Activated naive CD4-positive, alpha-beta T cell treated with anti-CD3 and anti-CD28 coated beads, Interleukin-2, amount 50 U/mL, for 16 hours (primary cell): ENCODE measurements around the gene SCGB1D2.
"Not testable (repeated sequence)": the region's sequence is repeated elsewhere in the genome, so short reads cannot be mapped to it uniquely, and the experiment has no call there.

Source experiments
- DNase-seq: peaks from one replicate; pipeline ENCODE4 v3.0.0-alpha.2; 2020

The SCGB1D2 gene, protein sequence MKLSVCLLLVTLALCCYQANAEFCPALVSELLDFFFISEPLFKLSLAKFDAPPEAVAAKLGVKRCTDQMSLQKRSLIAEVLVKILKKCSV

DNA sequence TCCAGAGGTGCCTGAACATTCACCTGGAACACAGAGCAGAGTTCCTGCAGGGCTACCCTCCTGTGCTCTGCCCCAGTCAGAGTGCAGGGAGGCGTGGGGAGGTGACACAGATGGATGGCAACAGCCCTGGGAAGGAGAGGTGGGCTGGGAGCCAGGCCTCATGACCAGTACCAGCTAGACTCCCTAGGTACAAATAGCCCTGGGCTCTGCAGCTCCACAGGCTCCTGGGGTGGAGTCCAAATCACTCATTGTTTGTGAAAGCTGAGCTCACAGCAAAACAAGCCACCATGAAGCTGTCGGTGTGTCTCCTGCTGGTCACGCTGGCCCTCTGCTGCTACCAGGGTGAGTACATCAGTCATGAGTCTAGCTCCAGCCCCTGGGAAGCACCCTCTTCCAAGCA is at the start of gene SCGB1D2:
TSS of gene SCGB1D2 (plus strand) at position 219 of the 400 bp plus-strand sequence. CDS start at position 288, 69 bp downstream.
- DNase-seq = no peak

DNA sequence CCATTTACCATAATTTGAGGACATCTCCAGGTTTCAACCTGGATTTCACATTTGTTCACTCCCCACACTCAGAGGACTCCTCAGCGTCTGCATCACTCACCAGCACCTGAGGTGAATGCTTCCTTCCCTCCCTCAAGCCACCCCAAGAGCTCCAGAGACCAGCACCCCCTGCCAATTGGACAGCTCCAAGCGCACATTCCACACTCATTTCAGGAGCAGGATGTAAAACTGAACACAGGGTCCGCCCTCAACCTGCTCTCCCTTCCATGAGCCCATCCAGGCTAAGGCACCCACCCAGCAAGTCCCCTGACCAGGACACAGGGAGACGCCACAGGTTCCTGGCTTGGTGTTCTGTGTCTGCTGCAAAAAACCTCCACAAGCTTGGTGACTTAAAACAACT is 48.1 kb upstream of the SCGB1D2 start:
- DNase-seq = no peak

DNA sequence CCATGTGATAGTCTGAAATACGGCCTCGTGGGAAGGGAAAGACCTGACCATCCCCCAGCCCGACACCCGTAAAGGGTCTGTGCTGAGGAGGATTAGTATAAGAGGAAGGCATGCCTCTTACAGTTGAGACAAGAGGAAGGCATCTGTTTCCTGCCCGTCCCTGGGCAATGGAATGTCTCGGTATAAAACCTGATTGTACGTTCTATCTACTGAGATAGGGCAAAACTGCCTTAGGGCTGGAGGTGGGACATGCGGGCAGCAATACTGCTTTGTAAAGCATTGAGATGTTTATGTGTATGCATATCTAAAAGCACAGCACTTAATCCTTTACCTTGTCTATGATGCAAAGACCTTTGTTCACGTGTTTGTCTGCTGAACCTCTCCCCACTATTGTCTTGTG is 47.0 kb upstream of the SCGB1D2 start:
- not testable (repeated sequence) for DNase-seq

DNA sequence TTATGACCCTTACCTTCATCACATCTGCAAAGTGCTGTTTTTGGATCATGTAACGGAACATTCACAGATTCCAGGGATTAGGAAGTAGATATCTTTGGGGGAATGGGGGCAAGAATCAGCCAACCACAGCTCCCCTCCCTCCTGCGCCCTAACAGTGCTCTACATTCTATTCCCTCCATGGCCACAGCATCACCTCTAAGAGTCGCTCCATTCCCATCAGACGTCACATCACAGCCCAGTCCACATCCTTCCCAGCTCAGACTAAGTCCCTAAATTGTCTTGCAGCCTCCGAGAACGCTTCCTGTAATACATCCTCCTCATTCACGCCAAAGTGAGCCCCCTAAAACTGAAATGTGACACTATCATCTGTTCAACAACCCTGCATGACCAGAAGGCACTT is 46.1 kb upstream of the SCGB1D2 start:
- no peak for DNase-seq

DNA sequence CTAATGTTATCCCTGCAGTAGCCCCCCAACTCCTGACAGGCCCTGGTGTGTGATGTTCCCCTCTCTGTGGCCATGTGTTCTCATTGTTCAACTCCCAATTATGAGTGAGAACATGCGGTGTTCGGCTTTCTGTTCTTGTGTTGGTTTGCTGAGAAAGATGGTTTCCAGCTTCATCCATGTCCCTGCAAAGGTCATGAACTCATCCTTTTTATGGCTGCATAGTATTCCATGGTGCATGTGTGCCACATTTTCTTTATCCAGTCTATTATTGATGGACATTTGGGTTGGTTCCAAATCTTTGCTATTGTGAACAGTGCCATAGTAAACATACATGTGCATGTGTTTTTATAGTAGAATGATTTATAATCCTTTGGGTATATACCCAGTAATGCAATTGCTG is 44.6 kb upstream of the SCGB1D2 start:
- DNase-seq = not testable (repeated sequence)

DNA sequence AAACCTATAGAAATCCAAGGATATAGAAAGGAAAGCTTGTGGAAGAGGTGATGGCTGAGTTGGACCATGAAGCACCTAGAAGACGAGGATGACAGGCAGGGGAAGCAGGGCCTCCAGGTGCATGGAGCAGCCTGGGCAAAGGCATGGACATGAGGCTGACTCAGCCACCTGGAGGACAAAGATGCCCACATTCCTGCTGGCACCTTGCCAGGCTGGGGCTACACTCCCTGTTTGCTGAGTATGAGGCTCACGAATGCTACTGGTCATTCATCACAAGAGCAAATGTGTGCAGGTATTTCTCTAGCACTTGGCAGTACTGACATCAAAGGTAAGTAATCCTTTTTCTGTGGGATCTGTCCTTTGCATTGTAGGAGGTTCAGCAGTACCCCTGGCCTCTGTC is 40.7 kb upstream of the SCGB1D2 start:
- DNase-seq = no peak

DNA sequence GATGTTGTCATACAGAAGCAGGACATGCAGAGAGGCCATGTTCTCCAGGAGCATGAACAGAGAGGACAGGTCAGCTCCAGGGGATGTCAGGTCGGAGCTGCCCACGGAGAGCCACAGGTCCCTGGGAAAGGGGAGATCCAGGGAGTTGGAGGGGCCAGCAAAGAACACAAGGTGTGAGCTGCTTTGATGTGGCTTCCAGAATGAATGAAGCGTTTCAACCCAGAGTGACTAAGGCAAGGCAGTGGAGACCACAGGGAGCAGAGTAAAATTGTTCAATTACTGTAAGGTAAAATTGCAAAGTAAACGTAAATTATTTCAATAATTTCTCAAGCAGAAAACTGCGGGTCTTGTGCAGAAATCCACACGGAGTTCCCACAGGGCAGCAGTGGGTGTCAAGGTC is 39.1 kb upstream of the SCGB1D2 start:
- no peak for DNase-seq

DNA sequence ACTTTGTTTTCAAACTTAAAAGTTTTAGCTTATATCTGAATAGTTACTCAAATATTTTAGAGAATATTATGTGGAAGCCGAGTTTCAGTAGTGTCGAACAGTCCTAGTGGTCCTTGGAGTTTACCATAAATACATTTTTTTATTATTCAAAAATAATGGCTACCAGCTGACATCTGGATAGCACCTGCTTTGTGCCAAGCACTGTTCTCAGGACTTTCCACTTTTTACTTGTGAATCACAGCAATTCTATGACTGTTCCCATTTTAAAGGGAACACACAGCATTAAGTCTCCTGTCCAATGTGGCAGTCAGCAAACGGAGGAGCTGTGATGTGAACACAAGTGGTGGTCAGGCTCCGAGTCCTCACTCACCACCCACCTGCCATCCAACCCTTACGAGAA is 37.6 kb upstream of the SCGB1D2 start:
- DNase-seq = no peak

DNA sequence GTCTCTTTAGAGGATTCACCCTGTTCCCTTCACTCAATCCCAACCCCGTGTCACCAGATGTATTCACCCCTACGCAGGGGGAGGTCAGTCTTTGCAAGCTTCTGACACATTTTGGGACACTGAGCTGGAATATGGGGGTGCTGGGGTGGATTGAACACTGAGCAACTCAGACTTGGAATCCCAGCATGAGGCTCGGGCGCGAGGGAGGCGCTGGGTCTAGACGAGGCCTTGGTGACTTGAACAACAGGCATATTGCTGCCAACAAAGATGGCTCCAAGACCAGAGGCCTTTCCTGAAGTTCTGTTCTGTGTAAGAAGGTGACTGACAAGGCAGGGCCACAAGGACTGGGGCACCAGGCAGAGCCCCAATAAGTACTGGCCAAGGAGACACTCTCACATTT is 36.6 kb upstream of the SCGB1D2 start:
- no peak for DNase-seq

DNA sequence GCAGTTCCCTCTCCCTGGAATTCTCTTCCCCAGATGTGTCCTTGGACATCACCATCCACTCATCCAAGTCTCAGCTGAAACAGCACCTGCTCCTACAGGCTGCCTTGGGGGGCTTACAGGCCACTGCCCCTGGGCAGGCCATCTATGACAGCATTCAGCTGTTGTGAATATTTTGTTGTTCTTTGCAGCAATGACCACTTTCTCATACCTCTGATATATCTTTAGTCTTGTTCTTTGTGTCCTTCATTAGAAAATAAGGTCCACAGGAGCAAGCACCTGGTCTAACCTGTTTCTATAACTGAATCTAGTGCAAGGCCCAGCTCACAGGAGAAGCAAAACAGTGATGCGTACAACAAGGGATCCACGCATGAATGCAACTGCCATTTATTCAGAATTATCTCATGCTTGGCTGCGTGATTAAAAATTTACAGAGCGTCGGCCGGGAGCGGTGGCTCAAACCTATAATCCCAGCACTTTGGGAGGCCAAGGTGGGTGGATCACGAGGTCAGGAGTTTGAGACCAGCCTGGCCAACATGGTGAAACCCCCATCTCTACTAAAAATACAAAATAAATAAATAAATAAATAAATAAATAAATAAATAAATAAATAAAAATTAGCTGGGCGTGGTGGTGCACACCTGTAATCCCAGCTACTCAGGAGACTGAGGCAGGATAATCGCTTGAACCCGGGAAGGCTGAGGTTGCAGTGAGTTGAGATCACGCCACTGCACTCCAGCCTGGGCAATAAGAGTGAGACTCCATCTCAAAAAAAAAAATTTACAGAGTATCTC is 35.6 kb upstream of the SCGB1D2 start:
- DNase-seq = not testable (repeated sequence)

DNA sequence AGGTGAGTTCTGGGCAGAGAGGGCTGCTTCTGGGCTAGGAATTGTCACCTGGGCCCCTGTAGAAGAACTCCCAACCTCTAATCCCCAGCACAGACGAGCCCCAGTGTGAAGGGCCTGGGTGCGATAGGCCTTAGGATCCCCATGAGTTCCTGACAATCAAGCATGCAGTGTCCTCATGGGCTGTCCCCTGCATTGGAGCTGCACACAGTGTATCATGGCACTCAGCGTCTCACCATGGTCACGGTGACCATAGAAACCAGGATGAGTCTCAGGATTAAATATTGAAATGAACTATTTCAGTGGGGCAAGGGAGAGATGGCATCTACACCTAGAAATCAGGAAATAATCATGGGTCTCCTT is 33.3 kb upstream of the SCGB1D2 start:
- DNase-seq = no peak

DNA sequence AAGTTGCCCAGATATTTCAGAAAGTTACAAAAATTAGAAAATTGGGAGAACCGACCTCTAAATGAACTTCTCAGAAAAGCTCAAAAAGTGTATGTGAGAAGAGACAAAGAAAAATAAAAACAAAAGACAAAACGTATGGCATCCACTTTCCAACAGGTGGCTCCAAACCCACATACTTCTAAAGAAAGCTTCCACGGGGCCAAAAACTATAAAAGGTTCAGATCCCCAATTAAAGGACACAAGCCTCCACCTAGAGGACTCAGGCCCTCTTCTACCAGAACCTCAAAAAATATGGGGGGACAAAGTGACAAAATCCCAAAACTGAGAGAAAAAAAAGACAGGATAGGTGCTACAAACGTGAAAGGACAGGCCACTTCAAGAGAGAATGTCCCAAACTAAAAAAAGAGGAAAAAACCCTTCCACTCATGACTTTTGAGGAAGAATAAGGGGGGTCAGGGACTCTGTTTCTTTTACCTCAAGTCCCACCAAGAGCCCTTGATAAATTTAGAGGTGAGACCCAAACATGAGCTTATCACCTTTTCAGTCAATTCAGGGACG is 24.8 kb upstream of the SCGB1D2 start:
- no peak for DNase-seq

DNA sequence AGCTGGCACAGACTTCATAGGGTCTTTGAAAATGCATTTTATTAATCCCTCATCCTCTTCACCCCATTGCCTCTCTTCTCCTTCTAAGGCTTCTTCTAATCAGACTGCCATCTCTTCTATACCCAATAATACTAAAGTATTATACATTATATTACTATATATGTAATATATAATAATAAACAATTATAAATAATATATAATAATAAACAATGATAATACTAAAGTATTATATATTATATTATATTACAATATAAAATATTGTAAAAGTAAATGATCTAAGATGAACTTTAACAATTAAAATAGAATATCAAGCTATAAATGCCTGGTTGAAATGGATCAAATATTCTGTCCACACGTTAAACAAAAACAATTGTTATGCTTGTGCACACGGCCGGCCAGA is 20.5 kb upstream of the SCGB1D2 start:
- DNase-seq = no peak

DNA sequence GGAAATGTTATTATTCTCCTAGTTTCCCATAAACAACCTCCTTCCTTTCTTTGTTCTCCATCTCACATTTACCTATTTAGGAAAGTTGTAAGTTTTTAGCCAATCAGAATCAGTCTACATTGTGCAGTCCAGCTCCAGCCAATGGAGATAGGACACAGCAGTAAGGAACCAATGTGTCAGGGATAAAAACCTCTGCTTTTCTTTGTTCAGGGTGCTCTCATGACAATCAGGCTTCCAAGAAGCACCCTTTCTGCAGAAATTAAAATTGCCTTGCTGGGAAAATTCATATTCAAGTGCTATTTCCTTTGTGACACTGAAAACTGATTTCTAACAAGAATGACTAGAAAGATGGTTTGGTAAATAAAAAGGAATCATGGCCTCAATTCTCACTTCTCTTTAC is 18.9 kb upstream of the SCGB1D2 start:
- no peak for DNase-seq

DNA sequence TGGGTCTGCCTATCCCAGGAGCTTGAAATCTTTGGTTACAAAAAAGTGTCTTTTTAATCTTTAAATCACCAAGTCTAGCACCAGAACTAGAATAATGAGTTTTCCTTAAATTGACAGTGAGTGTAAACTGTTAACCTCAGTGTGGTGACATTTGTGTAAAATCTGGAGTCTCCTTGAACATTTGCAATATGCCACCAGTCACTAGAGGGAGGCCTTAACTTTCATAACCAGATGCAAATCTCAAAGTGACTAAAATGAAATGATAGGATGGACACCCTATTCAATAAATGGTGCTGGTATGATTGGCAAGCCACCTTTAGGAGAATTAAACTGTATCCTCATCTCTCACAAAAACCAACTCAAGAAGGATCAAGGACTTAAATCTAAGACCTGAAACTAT is 8.3 kb upstream of the SCGB1D2 start:
- DNase-seq = no peak

DNA sequence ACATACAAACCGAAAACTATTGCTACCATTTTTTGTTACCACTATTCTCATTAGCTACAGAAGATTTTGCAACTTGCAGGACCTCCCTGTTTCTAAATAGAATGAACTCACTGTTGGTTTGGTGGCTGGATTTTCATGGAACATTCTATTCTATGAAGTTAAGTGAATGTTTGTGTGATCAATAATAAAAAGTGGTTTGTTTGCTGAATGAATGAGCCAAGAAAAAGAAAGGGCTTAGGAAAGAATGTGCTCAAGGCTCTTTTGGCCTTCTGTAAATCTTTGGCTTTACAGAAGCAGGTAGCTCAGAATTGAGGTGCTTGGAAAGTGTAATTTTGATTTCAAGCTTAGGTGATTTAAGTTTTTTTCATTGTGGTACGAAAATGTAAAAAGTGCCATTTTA is 5.9 kb upstream of the SCGB1D2 start:
- no peak for DNase-seq

DNA sequence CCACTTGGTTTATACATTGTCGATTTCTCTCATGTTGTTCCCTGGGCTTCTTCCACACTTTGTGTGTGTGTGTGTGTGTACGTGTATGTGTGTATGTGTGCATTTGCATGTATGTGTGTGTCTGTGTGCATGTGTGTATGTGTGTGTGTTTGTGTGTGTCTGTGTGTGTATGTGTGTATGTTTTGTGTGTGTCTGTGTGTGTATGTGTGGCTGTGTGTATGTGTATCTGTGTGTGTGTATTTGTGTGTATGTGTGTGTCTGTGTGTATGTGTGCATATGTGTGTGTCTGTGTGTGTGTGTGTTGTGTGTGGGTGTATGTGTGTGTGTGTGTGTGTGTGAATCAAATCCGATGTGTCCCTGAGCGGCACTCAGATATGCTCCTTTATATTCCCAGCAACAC is 4.5 kb upstream of the SCGB1D2 start:
- no peak for DNase-seq

DNA sequence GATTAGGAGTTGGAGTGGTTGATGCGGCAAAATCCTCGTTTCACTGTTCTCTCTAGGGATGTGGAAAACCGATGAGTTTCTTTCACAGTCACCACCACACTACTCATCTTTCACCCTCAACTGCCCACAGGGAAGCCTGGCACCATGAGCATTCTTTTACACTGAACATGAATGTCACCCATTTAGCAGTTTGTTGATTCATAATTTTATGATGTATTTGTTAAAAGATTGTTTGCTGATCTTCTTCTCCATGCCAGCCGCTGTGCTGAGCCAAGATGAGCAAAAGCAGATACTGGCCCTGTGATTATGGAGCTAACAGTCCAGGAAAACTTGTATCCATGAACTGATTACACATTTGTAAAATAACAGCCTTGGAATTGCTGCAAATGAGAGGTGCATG is 3.9 kb upstream of the SCGB1D2 start:
- no peak for DNase-seq

DNA sequence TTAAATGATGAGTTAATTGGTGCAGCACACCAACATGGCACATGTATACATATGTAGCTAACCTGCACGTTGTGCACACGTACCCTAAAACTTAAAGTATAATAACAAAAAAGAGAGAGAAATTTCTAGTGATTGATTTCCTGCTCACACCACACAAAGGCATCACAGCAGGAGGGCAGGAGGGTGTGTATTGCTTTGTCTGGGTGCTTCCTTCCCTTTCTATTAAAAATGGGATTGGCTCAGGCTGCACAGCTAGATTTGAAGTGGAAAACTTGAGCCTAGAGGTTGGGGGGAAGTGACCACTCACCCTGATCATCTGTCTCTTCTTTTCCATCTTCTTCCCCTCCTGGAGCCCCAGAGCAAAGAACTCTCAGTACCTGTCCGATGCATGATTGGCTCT is 944 bp upstream of the SCGB1D2 start:
- DNase-seq = no peak

DNA sequence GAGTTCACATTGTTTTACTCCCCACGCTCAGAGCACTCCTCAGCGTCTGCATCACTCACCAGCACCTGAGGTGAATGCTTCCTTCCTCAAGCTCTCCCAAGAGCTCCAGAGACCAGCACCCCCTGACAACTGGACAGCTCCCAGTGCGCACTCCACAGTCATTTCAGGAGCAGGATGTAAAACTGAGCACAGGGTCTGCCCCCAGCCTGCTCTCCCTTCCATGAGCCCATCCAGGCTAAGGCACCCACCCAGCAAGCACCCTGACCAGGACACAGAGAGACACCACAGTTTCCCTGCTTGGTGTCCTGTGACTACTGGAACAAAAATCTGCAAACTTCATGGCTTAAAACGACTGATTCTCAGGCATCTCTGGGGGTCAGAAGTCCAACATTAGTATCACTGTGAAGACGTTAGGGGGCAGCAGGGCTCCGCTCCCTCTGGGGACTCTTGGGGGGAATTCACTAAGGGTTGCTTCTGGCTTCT is 3.3 kb downstream of the SCGB1D2 start:
- no peak for DNase-seq

DNA sequence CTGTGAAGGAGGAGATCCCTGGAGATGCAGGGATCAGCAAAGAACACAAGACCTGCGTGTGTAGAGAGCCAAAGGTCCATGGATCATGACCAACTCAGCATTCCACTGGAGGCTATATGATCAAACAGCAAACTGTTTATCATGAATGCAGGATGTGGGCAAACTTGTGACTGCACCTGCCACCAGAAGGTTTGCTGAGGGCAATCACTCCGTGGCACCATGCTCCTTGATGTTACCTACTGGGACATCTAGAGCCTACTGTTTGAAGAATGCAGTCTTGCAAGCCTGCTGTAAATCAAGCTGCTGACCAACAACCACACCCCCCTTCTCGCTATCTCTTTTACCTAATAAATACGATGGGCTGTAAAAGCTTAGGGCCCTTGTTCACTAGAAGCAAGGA is 9.7 kb downstream of the SCGB1D2 start:
- no peak for DNase-seq

DNA sequence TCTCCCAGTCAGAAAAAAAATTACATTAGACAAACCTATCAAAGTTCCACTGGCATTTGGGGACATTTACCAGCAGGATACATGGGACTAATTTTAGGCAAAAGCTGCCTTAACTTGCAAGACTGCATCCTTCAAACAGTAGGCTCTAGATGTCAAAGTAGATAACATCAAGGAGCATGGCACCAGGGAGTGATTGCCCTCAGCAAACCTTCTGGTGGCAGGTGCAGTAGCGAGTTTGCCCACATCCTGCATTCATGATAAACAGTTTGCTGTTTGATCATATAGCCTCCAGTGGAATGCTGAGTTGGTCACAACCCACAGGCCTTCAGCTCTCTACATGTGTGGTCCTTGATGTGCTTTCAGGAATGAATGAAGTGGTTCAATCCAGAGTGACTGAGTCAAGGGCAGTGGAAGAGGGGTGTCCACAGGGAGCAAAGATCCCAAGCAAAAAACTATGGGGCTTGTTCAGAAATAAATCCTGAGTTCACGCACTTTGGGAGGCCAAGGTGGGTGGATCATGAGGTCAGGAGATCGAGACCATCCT is 12.0 kb downstream of the SCGB1D2 start:
- no peak for DNase-seq

DNA sequence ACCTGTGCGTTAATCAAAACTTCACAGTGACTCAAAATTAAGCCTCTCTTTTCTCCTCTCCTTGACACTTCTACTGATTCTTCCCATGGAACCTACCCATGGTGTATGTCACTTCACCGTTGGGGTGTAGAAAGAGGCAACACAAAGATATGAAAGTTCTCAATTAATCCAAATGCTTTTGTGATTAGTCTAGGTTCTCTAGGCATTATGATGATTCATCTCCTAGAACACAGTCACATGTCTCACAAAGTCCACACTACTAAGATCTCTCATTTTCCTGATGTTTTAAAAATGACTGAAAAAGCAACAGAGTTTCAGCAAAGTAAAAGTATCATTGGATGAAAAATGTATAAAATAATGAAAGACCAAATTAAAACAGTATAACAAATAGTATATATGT is 14.2 kb downstream of the SCGB1D2 start:
- DNase-seq = no peak

DNA sequence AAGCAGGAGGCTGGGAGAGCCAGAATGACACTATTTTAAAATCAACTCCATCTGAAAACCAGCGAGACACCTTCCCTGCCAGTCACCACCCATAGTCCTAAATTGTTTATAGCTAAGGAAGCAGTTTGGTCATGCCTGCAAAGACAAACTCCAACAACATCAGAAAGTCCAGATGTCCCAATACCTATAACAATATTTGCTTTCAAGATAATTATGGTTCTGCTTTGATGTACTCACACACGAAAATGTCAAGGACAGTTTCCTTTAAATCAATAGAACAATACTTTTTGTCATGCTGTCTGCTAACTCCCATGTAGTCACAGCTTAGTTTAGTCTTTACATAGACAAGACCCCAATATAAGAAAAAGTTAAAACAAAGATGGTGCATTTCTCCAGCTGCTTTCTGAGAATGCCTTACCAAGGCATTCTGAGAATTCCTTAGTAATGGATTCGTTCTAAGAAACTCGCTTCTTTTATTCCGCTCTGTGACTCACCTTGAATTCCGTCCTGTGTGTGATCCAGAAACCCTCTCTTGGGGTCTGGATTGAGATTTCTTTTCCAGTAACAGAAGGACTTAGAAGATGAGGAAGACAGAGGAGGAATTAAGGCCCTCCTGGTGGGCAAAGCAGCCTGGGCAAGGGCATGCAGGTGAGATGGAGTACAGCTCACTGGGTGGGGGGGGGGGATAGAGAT is 18.4 kb downstream of the SCGB1D2 start:
- no peak for DNase-seq
